Ishikawa (cell line): ENCODE results near the gene ARHGEF28.

Source experiments
- EP300 ChIP-seq: IDR thresholded peaks from 2 replicates; pipeline ENCODE4 v1.6.1; 2012; ENCODE audit warnings: borderline replicate concordance
- TAF1 ChIP-seq: IDR thresholded peaks from 2 replicates; pipeline ENCODE4 v1.6.1; 2012; ENCODE audit warnings: low read depth, mild to moderate bottlenecking
- TCF12 ChIP-seq: IDR thresholded peaks from 2 replicates; pipeline ENCODE4 v1.6.1; 2012; ENCODE audit warnings: low read depth
- TEAD4 ChIP-seq: IDR thresholded peaks from 2 replicates; pipeline ENCODE4 v1.6.1; 2012
- USF1 ChIP-seq: IDR thresholded peaks from 2 replicates; pipeline ENCODE4 v1.6.1; 2012

- TF ChIP-seq TCF12 (no peak), EP300 (no peak), TEAD4 (no peak), TAF1 (no peak), USF1 (no peak)
Measured at GRCh38 chr5:73831066-73831465, 205.1 kb downstream of the ARHGEF28 start.
